Endothelial cell of umbilical vein (primary cell): ENCODE data around the gene CACNA1B. TPM values are rescaled to one million over a fixed set of nuclear protein-coding genes. Genes with fewer than 3 reads are reported as not detected.

Experiments used
- BruUV-seq: library from RNA; stranded (reverse); fragments of 400-500 nt; replicated peaks from 2 replicates; lab custom pipeline; 2021; lab: Mats Ljungman, UMichigan
- CTCF ChIA-PET: fragments of 300-600, 350-600 bp; sonication (Branson Sonifier 250); formaldehyde crosslinking; loops from one replicate; lab custom pipeline; 2021; ENCODE audit warnings: antibody characterized with exemption, inconsistent platforms; lab: Charles Lee
- POLR2A ChIA-PET: fragments of 300-600, 350-600 bp; sonication (Branson Sonifier 250); formaldehyde crosslinking; loops from one replicate; lab custom pipeline; 2021; ENCODE audit warnings: antibody characterized with exemption, inconsistent platforms; lab: Charles Lee
- DNase-seq: peaks from one replicate; pipeline ENCODE4 v3.0.0-alpha.2; 2011; ENCODE audit warnings: low read depth, low spot score
- FAIRE-seq: peaks from 2 replicates; lab custom pipeline; 2011; peaks lifted over from hg19 to GRCh38; lab: Jason Lieb, UNC
- H2AFZ ChIP-seq: 2 replicates; pipeline ENCODE4 v1.6.0; 2012; ENCODE audit warnings: low read depth, low read length, control low read depth, inconsistent platforms
- H3K27ac ChIP-seq: 2 replicates; pipeline ENCODE4 v1.5.1; 2011; ENCODE audit warnings: low read depth, mild to moderate bottlenecking, control low read depth, low read length, moderate library complexity; ENCODE audit not compliant: insufficient read depth
- H3K27me3 ChIP-seq, 2 experiments: 2 replicates each; pipeline versions ENCODE4 v1.6.0 to v1.6.1; 2011; ENCODE audit warnings: low read length in 2 of 2, mixed read lengths in 1 of 2; ENCODE audit not compliant: control insufficient read depth in 2 of 2, insufficient read depth in 2 of 2
- H3K36me3 ChIP-seq, 2 experiments: 2 replicates in 1 of 2; 3 replicates in 1 of 2; pipeline ENCODE4 v1.5.1; 2011; ENCODE audit warnings: low read length in 2 of 2, mild to moderate bottlenecking in 1 of 2, moderate library complexity in 1 of 2; ENCODE audit not compliant: control insufficient read depth in 2 of 2, insufficient read depth in 2 of 2; ENCODE audit errors: extremely low read depth in 1 of 2
- H3K4me1 ChIP-seq: 3 replicates; pipeline ENCODE4 v1.5.1; 2011; ENCODE audit warnings: mild to moderate bottlenecking, low read length; ENCODE audit not compliant: control insufficient read depth, insufficient read depth; ENCODE audit errors: extremely low read depth
- H3K4me2 ChIP-seq: 2 replicates; pipeline ENCODE4 v1.6.1; 2011; ENCODE audit warnings: low read length, control low read depth, mixed read lengths; ENCODE audit not compliant: insufficient read depth
- H3K4me3 ChIP-seq, 3 experiments: fragments of 200-600 bp in 1 of 3; sonication (generic), shearing (Covaris generic) in 1 of 3; replicated peaks in 1 of 3; 2 replicates each; pipeline ENCODE4 v1.5.1; 2011 to 2016; ENCODE audit warnings: control low read depth in 3 of 3, low read length in 3 of 3, mild to moderate bottlenecking in 2 of 3, inconsistent platforms in 1 of 3, low read depth in 1 of 3, moderate library complexity in 1 of 3; ENCODE audit not compliant: insufficient read depth in 1 of 3
- H3K79me2 ChIP-seq: 2 replicates; pipeline ENCODE4 v1.6.0; 2012; ENCODE audit warnings: low read length, inconsistent platforms; ENCODE audit not compliant: control insufficient read depth, insufficient read depth
- H3K9ac ChIP-seq: replicated peaks from 2 replicates; pipeline ENCODE3; 2011; ENCODE audit warnings: low read length, control low read depth; ENCODE audit not compliant: insufficient read depth; ENCODE audit errors: extremely low read depth
- H3K9me1 ChIP-seq: replicated peaks from 3 replicates; pipeline ENCODE4 v1.6.0; 2011; ENCODE audit warnings: mild to moderate bottlenecking, low read length; ENCODE audit not compliant: control insufficient read depth, insufficient read depth; ENCODE audit errors: extremely low read depth
- H3K9me3 ChIP-seq: replicated peaks from 2 replicates; pipeline ENCODE4 v1.5.1; 2012; ENCODE audit warnings: low read length, inconsistent platforms; ENCODE audit not compliant: control insufficient read depth, insufficient read depth
- H4K20me1 ChIP-seq: replicated peaks from 2 replicates; pipeline ENCODE3; 2011; ENCODE audit warnings: mild to moderate bottlenecking, low read length; ENCODE audit not compliant: control insufficient read depth, insufficient read depth; ENCODE audit errors: extremely low read depth
- CTCF ChIP-seq, 2 donors: IDR thresholded peaks; 1 replicate in 1 of 2; 2 replicates in 1 of 2; pipeline ENCODE4 v1.5.1; 2011; ENCODE audit warnings: low read length in 2 of 2, mild to moderate bottlenecking in 2 of 2, moderate library complexity in 2 of 2, control low read depth in 1 of 2, inconsistent platforms in 1 of 2, low read depth in 1 of 2; ENCODE audit not compliant: insufficient read depth in 1 of 2; ENCODE audit errors: extremely low read depth in 1 of 2
- EZH2 ChIP-seq: IDR thresholded peaks from 2 replicates; pipeline ENCODE4 v1.6.1; 2012; ENCODE audit warnings: borderline replicate concordance, low read depth, mild to moderate bottlenecking, moderate library complexity, low read length, inconsistent platforms; ENCODE audit not compliant: severe bottlenecking
- FOS ChIP-seq: IDR thresholded peaks from 2 replicates; pipeline ENCODE4 v1.6.1; 2011; ENCODE audit warnings: mild to moderate bottlenecking, low read length, moderate library complexity, borderline replicate concordance; ENCODE audit not compliant: insufficient read depth
- GATA2 ChIP-seq: IDR thresholded peaks from 2 replicates; pipeline ENCODE4 v1.7.0; 2011; ENCODE audit warnings: low read depth, mild to moderate bottlenecking, moderate library complexity, mixed read lengths, low read length; ENCODE audit not compliant: insufficient read length, insufficient read depth
- JUN ChIP-seq: IDR thresholded peaks from 2 replicates; pipeline ENCODE4 v1.6.1; 2011; ENCODE audit warnings: borderline replicate concordance, low read depth; ENCODE audit not compliant: insufficient read length, insufficient read depth
- MAX ChIP-seq: IDR thresholded peaks from 2 replicates; pipeline ENCODE4 v1.6.1; 2011; ENCODE audit not compliant: insufficient read depth, insufficient read length
- MYC ChIP-seq: IDR thresholded peaks from one replicate; pipeline ENCODE4 v1.6.1; 2011; ENCODE audit warnings: mild to moderate bottlenecking, low read depth, low read length
- POLR2A ChIP-seq: IDR thresholded peaks from 2 replicates; pipeline ENCODE4 v1.6.1; 2012; ENCODE audit warnings: low read depth, mild to moderate bottlenecking, control low read depth, low read length
- POLR2AphosphoS5 ChIP-seq: IDR thresholded peaks from 2 replicates; pipeline ENCODE4 v1.6.1; 2012; ENCODE audit warnings: low read depth, mild to moderate bottlenecking, control low read depth, low read length, moderate library complexity; ENCODE audit not compliant: insufficient read depth
- dilution Hi-C: fragments of 300-500 bp; cut with MboI; formaldehyde crosslinking; loops from one replicate; pipeline ENCODE4 v1.15.0; 2019; ENCODE audit warnings: low sequenced_read_pairs; ENCODE audit not compliant: extremely low pct_ligation_motif_present
- intact Hi-C: fragments of 100-400 bp; cut with micrococcal nuclease; formaldehyde crosslinking; loops from one replicate; pipeline ENCODE4 v1.10.0; 2022
- polyA plus RNA-seq, 4 experiments: library from polyadenylated mRNA; depleted of rRNA in 3 of 4; stranded (reverse) in 3 of 4; unstranded in 1 of 4; fragments of >200 nt; gene quantifications; 2 replicates each; pipeline versions ENCODE4 v1.2.1 to v1.2.3, GENCODE V29; 2011 to 2012; ENCODE audit warnings: missing spikeins in 1 of 4
- total RNA-seq: library from RNA; stranded (reverse); gene quantifications from 2 replicates; pipeline ENCODE4 v1.2.3, GENCODE V29; 2021

CACNA1B gene
- total and polyA plus RNA-seq, 2 donors (not counting 3 experiments of a cell fraction or from before 2014, with no cell fraction given), result 0.11 to 0.41 TPM

DNA sequence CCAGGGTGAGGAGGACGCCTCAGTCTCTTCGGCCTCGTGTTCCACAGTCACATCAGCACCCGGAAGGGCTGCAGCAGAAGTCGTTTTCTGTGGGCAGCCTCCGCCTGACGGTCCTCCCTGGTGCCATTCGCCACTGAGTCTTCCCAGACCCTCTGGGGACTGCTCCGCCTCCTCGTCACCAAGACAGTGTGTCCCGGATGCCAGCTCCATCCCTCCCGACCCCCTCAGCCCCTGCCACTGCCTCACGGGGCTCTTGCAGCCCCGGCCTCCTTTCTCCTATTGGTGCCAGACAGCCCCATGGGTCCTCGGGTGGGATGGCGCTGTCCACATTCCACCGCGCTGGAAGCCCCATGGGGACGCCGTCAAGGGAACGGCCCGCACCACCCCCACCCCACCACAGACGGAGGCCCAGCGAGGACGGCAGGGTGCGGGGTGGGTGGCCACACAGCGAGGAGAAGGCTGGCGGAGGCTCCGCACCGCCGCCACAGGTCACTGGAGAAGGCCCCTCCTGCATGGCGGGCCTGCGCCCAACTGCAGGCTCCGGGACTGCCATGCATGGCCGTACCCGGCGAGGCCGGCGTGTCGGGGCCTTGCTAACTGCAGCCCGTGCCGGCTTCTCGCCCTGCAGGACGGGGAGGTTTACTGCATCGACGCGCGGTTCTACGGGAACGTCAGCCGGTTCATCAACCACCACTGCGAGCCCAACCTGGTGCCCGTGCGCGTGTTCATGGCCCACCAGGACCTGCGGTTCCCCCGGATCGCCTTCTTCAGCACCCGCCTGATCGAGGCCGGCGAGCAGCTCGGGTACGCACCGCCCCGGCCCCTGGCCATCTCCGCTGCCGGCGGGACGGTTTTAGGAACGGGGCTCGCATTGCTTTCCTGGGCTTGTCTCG lies 43.6 kb upstream of the CACNA1B start:
- Histone ChIP-seq H3K9me3 (no peaks in the 10 kb centered on the region), H3K9me1 (no peaks in the 10 kb centered on the region), H3K4me3 (no peak overlapping the region), H3K79me2 (no peaks in the 10 kb centered on the region), H3K9ac (no peak overlapping the region), H4K20me1 (no peaks in the 10 kb centered on the region), H3K4me1 (no peaks in the 10 kb centered on the region), H2AFZ (no peak overlapping the region), H3K27me3 (no peaks in the 10 kb centered on the region), H3K4me2 (no peak overlapping the region), H3K27ac (no peak overlapping the region), H3K36me3 (peaks cover 0 to 17% of the 10 kb centered on the region in 2 experiments)
- intact Hi-C loops, result no loop called here
- dilution Hi-C loops, result no loop called here
- POLR2A ChIA-PET, result no interaction called here
- BruUV-seq, result no TSS peak
- FAIRE-seq, result no peak
- CTCF ChIA-PET, result no interaction called here
- no peak for DNase-seq
- TF ChIP-seq JUN, result no peak
- TF ChIP-seq CTCF (IDR thresholded peaks at IDR 0.05; ENCODE audit: extremely low read depth in 1 of 2, insufficient read depth in 1 of 2, low read depth in 1 of 2, low read length in 2 of 2), result no peak
- TF ChIP-seq MYC, result no peak
- no peak for TF ChIP-seq GATA2
- TF ChIP-seq POLR2AphosphoS5, result no peak
- TF ChIP-seq MAX, result no peak
- TF ChIP-seq EZH2, result no peak
- no peak for TF ChIP-seq POLR2A
- no peak for TF ChIP-seq FOS
